ENCODE measurements around the gene AMN1.
"Not testable (repeated sequence)": the region's sequence is repeated elsewhere in the genome, so short reads cannot be mapped to it uniquely, and the experiment has no call there.

Gene AMN1

GRCh38 chr12:31733549-31734432 is 5.0 kb upstream of the AMN1 start:
- DNase-seq (ENCODE audit: low spot score) = not testable (repeated sequence)

- DNase-seq (ENCODE audit: low spot score) = no peak
Measured at GRCh38 chr12:31732926-31733548, 4.2 kb upstream of the AMN1 start.

GRCh38 chr12:31731203-31731602 is 2.4 kb upstream of the AMN1 start:
- not testable (repeated sequence) for DNase-seq (ENCODE audit: low spot score)

GRCh38 chr12:31729705-31730104 is 884 bp upstream of the AMN1 start:
- no peak for DNase-seq (ENCODE audit: low spot score)

- peak; percentile 29 for DNase-seq (ENCODE audit: low spot score)
Measured at GRCh38 chr12:31728289-31728916, 418 bp downstream of the AMN1 start.

- DNase-seq (ENCODE audit: low spot score) = no peak
Measured at GRCh38 chr12:31727192-31727591, 1.6 kb downstream of the AMN1 start.

- DNase-seq (ENCODE audit: low spot score) = no peak
Measured at GRCh38 chr12:31726575-31726974, 2.2 kb downstream of the AMN1 start.

- no peak for DNase-seq (ENCODE audit: low spot score)
Measured at GRCh38 chr12:31724557-31724956, 4.3 kb downstream of the AMN1 start.

- no peak for DNase-seq (ENCODE audit: low spot score)
Measured at GRCh38 chr12:31722580-31722979, 6.2 kb downstream of the AMN1 start.

GRCh38 chr12:31718542-31719198 is 10.2 kb downstream of the AMN1 start:
- not testable (repeated sequence) for DNase-seq (ENCODE audit: low spot score)

GRCh38 chr12:31716998-31717397 is 11.8 kb downstream of the AMN1 start:
- DNase-seq (ENCODE audit: low spot score) = not testable (repeated sequence)

- peak; percentile 42 for DNase-seq (ENCODE audit: low spot score)
Measured at GRCh38 chr12:31715283-31715825, 13.5 kb downstream of the AMN1 start.

- no peak for DNase-seq (ENCODE audit: low spot score)
Measured at GRCh38 chr12:31714406-31715271, 14.2 kb downstream of the AMN1 start.

- no peak for DNase-seq (ENCODE audit: low spot score)
Measured at GRCh38 chr12:31712877-31713276, 15.9 kb downstream of the AMN1 start.

GRCh38 chr12:31710021-31710818 is 18.6 kb downstream of the AMN1 start:
- DNase-seq (ENCODE audit: low spot score) = no peak

GRCh38 chr12:31708118-31708517 is 20.7 kb downstream of the AMN1 start:
- DNase-seq (ENCODE audit: low spot score) = not testable (repeated sequence)

GRCh38 chr12:31705621-31706020 is 23.2 kb downstream of the AMN1 start:
- DNase-seq (ENCODE audit: low spot score) = no peak

GRCh38 chr12:31702047-31702446 is 26.8 kb downstream of the AMN1 start:
- no peak for DNase-seq (ENCODE audit: low spot score)

- not testable (repeated sequence) for DNase-seq (ENCODE audit: low spot score)
Measured at GRCh38 chr12:31689921-31690320, 38.9 kb downstream of the AMN1 start.

GRCh38 chr12:31687101-31687527 is 41.7 kb downstream of the AMN1 start:
- DNase-seq (ENCODE audit: low spot score) = no peak
